Hematopoietic multipotent progenitor cell treated with erythropoietin and hydrocortisone succinate and interleukin-3 and kit ligand, for 6 days (in vitro differentiated cells): ENCODE data around the gene RGL3.
"Not testable (repeated sequence)": the region's sequence is repeated elsewhere in the genome, so short reads cannot be mapped to it uniquely, and the experiment has no call there.

ENCODE experiments used
- DNase-seq: peaks from one replicate; pipeline ENCODE4 v3.0.0-alpha.2; 2015

Gene RGL3

GRCh38 chr19:11418549-11419506 lies at the start of gene RGL3:
RGL3 (minus strand) TSS chr19:11419314; CDS start chr19:11419278, 36 bp downstream.
- DNase-seq = no peak

GRCh38 chr19:11468266-11468845 lies 49.2 kb upstream of the RGL3 start:
- DNase-seq = not testable (repeated sequence)

GRCh38 chr19:11465600-11465999 lies 46.5 kb upstream of the RGL3 start:
- DNase-seq = no peak

GRCh38 chr19:11464333-11465265 lies 45.5 kb upstream of the RGL3 start:
- DNase-seq = no peak

GRCh38 chr19:11463391-11463790 lies 44.3 kb upstream of the RGL3 start:
- DNase-seq = no peak

- no peak for DNase-seq
Measured at GRCh38 chr19:11461453-11461852, 42.3 kb upstream of the RGL3 start.

- DNase-seq = no peak
Measured at GRCh38 chr19:11460207-11460606, 41.1 kb upstream of the RGL3 start.

- not testable (repeated sequence) for DNase-seq
Measured at GRCh38 chr19:11458912-11459311, 39.8 kb upstream of the RGL3 start.

GRCh38 chr19:11458236-11458900 lies 39.3 kb upstream of the RGL3 start:
- DNase-seq = no peak

- no peak for DNase-seq
Measured at GRCh38 chr19:11457831-11458230, 38.7 kb upstream of the RGL3 start.

GRCh38 chr19:11457115-11457514 lies 38.0 kb upstream of the RGL3 start:
- no peak for DNase-seq

GRCh38 chr19:11456659-11457058 lies 37.5 kb upstream of the RGL3 start:
- DNase-seq = no peak

GRCh38 chr19:11455233-11455554 lies 36.1 kb upstream of the RGL3 start:
- not testable (repeated sequence) for DNase-seq

- peak; percentile 28 for DNase-seq
Measured at GRCh38 chr19:11453468-11454341, 34.6 kb upstream of the RGL3 start.

GRCh38 chr19:11452620-11453310 lies 33.7 kb upstream of the RGL3 start:
- DNase-seq = peak; percentile 33

GRCh38 chr19:11451871-11452619 lies 32.9 kb upstream of the RGL3 start:
- DNase-seq = no peak

GRCh38 chr19:11451327-11451870 lies 32.3 kb upstream of the RGL3 start:
- DNase-seq = no peak

GRCh38 chr19:11450570-11451326 lies 31.6 kb upstream of the RGL3 start:
- DNase-seq = no peak

- DNase-seq = no peak
Measured at GRCh38 chr19:11448923-11449554, 29.9 kb upstream of the RGL3 start.
